Ovary (tissue), 3 donors: ENCODE measurements around the gene ITPR2.

ENCODE experiments used
- POLR2A ChIP-seq: fragments of 450-650 bp; IDR thresholded peaks from one replicate; pipeline ENCODE4 v1.6.1; 2017; ENCODE audit warnings: antibody characterized with exemption, mild to moderate bottlenecking, moderate library complexity
- TF ChIP-seq, protein P1 (sequence below), 3 donors: fragments of 450-650 bp in 2 of 3; fragments of 200-600 bp in 1 of 3; IDR thresholded peaks; one replicate each; pipeline versions ENCODE4 v1.5.1 to v1.8.0; 2016 to 2022; ENCODE audit warnings: antibody characterized with exemption in 3 of 3, mild to moderate bottlenecking in 1 of 3
- donor health status: DM: no; HTN: no; CAD: no.

DNA sequence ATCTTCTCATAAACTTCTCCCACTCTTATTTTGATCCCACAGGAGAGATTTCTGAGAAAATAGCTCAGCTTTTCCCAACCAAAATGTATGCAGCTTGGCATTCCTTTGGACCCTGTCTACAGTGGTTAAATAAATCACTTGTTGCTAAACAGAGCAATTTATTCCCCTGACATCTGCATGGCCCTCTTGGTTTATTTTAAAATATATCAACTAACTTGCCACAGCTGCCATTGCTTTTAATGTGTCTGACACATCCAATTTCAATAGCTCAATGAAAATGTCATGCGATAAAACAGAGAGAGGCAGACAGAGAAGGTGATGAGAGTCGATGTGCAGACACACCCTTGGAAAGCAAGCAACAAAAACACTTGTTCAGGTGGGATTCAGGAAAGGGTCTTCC, 509.3 kb downstream of the ITPR2 start:
- TF ChIP-seq, protein P1, sequence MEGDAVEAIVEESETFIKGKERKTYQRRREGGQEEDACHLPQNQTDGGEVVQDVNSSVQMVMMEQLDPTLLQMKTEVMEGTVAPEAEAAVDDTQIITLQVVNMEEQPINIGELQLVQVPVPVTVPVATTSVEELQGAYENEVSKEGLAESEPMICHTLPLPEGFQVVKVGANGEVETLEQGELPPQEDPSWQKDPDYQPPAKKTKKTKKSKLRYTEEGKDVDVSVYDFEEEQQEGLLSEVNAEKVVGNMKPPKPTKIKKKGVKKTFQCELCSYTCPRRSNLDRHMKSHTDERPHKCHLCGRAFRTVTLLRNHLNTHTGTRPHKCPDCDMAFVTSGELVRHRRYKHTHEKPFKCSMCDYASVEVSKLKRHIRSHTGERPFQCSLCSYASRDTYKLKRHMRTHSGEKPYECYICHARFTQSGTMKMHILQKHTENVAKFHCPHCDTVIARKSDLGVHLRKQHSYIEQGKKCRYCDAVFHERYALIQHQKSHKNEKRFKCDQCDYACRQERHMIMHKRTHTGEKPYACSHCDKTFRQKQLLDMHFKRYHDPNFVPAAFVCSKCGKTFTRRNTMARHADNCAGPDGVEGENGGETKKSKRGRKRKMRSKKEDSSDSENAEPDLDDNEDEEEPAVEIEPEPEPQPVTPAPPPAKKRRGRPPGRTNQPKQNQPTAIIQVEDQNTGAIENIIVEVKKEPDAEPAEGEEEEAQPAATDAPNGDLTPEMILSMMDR (IDR thresholded peaks at IDR 0.05): no peak
- no peak for TF ChIP-seq POLR2A
